ENCODE measurements around the gene IGSF21.

DNA sequence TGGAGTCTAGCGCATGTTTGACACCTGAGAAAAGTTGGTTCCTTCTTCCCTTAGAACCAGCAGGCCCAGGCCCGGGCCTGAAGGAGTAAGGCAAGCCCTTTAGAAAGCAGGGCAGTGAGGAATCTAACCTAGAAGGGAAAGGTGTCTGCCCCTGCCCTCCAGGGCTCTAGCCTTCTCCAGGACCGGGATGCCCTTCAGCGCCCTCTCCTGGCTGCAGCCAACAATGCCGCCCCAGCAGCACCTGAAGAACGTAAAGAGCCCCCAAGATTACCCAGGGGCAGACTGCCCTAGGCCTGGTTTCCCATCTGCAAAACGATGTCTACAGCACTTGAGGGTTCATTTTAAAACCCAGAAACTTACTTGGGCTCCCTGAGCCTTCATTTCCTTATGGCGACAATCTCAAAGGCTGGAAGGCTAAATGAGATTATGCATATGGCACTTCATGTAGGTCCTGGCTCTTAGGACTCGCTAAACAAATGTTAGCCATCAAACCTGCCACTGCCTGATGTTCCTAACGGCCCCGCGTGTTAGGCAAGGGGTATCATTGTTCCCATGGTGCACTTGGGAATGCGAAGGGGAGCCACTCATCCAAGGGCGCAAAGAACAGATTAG is 266.4 kb downstream of the IGSF21 start:
- no peak for TF ChIP-seq TAF1 (IDR thresholded peaks at IDR 0.05; ENCODE audit: low read depth)
- TF ChIP-seq TEAD4 (IDR thresholded peaks at IDR 0.05), result no peak
- TF ChIP-seq, protein P1, sequence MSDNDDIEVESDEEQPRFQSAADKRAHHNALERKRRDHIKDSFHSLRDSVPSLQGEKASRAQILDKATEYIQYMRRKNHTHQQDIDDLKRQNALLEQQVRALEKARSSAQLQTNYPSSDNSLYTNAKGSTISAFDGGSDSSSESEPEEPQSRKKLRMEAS (IDR thresholded peaks at IDR 0.05), result no peak
- no peak for TF ChIP-seq CEBPB (IDR thresholded peaks at IDR 0.05)
- TF ChIP-seq, protein P2, sequence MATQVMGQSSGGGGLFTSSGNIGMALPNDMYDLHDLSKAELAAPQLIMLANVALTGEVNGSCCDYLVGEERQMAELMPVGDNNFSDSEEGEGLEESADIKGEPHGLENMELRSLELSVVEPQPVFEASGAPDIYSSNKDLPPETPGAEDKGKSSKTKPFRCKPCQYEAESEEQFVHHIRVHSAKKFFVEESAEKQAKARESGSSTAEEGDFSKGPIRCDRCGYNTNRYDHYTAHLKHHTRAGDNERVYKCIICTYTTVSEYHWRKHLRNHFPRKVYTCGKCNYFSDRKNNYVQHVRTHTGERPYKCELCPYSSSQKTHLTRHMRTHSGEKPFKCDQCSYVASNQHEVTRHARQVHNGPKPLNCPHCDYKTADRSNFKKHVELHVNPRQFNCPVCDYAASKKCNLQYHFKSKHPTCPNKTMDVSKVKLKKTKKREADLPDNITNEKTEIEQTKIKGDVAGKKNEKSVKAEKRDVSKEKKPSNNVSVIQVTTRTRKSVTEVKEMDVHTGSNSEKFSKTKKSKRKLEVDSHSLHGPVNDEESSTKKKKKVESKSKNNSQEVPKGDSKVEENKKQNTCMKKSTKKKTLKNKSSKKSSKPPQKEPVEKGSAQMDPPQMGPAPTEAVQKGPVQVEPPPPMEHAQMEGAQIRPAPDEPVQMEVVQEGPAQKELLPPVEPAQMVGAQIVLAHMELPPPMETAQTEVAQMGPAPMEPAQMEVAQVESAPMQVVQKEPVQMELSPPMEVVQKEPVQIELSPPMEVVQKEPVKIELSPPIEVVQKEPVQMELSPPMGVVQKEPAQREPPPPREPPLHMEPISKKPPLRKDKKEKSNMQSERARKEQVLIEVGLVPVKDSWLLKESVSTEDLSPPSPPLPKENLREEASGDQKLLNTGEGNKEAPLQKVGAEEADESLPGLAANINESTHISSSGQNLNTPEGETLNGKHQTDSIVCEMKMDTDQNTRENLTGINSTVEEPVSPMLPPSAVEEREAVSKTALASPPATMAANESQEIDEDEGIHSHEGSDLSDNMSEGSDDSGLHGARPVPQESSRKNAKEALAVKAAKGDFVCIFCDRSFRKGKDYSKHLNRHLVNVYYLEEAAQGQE (IDR thresholded peaks at IDR 0.05; ENCODE audit: low read depth), result no peak
- TF ChIP-seq, protein P3, sequence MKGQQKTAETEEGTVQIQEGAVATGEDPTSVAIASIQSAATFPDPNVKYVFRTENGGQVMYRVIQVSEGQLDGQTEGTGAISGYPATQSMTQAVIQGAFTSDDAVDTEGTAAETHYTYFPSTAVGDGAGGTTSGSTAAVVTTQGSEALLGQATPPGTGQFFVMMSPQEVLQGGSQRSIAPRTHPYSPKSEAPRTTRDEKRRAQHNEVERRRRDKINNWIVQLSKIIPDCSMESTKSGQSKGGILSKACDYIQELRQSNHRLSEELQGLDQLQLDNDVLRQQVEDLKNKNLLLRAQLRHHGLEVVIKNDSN (IDR thresholded peaks at IDR 0.05), result no peak
- TF ChIP-seq YY1 (IDR thresholded peaks at IDR 0.05; ENCODE audit: low read depth), result no peak
- TF ChIP-seq EP300 (IDR thresholded peaks at IDR 0.05; ENCODE audit: borderline replicate concordance), result no peak
- TF ChIP-seq FOXM1 (IDR thresholded peaks at IDR 0.05; ENCODE audit: borderline replicate concordance, low read depth), result no peak
- TF ChIP-seq CREB1 (IDR thresholded peaks at IDR 0.05; ENCODE audit: low read depth), result no peak
- no peak for TF ChIP-seq EGR1 (IDR thresholded peaks at IDR 0.05)
- no peak for TF ChIP-seq TCF12 (IDR thresholded peaks at IDR 0.05; ENCODE audit: low read depth)
- peak; percentile 43 for TF ChIP-seq RAD21 (IDR thresholded peaks at IDR 0.05; ENCODE audit: low read depth)

Measured in Ishikawa (cell line).